Measurements from ENCODE around the gene DIS3L2.
"Not testable (repeated sequence)": the region's sequence is repeated elsewhere in the genome, so short reads cannot be mapped to it uniquely, and the experiment has no call there.

Gene DIS3L2

DNA sequence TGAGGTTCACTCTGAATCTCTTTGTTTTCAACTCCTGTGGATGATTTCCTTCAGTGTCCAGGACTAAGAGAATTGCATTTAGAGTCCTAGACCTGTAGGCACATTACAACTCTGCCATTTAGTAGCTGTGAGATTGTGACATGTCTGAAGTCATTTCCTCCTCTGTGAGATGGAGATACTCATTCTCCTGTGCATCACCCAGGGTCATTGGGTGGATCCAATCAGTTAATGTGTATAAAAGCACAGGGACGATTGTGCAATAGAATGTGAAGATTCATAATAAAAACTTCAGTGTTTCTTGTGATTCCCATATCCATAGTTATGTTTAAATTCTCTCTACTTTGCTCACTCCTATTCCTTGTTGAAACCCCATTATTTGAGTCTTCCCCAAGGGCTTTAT, 113.6 kb downstream of the DIS3L2 start:
- DNase-seq: no peak

DNA sequence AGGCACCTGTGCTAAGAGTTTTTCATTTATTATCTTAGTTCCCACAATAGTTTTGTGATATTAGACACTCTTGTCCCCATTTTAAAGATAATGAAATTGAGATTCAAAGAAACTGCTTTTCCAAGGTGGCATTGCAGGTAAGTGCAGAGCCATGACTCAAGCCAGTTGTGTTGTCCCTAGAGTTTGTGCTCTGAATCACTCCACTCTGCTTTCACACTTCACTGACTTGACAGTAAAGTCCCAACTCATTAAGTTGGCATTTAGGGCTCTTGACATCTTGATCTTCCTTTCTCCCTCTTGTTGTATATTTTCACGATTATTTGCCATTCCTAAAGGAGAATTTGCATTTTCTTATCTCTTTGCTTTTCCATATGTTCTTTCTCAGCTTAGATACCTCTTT, 114.3 kb downstream of the DIS3L2 start:
- DNase-seq: no peak

DNA sequence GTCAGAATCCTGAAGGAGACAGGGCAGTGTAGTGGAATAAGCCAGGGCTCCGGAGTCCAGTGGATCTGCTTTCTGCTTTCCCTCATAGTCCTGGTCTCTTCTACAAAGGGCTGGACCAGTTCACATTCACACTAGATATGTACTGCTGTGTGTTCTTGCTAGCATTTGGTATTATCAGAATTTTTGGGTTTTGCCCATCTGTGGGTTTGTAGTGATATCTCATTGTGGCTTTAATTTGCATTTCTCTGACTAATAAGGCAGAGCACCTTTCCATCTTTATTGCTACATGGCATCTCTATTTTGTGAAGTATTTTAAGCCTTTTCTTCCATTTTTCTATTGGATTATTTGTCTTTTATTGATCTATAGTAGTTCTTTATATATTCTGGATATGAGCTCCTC, 114.8 kb downstream of the DIS3L2 start:
- DNase-seq: no peak

DNA sequence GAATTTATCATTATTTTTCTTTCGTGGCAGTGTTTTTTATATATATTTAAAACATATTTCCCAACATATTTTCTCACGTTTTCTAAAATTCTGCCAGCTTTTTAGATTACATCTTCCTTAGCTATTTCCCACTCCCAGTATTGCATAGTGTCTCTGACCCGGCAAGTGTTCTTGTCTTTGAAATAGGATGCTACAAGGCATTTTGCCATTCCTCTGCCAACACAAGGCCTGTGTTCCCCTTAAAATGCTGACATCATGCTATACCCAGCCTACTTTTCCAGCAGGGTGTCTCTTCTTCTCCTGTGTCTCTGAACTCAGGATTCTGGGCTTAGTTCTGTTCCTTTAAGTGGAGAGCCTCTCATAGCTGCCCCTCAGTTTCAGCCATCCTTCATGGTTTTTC, 115.2 kb downstream of the DIS3L2 start:
- DNase-seq: no peak

DNA sequence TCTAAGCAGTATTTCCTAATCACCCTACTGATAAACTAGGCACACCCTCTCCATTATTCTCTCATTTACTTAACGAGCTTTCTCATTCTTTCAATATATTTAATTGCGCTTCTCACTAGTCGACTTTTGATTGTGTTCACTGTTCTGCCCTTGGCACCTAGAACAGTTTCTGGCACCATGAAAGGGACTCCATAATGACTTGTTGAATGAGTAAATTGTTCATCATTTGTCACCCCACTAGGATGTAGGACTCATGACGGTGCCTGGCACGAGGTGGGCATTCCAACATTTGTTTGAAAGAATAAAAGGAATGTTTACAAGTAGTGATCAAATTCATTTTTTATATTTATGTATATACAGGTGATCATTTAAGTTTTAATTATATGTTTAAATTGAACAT, 123.7 kb downstream of the DIS3L2 start:
- DNase-seq: no peak

DNA sequence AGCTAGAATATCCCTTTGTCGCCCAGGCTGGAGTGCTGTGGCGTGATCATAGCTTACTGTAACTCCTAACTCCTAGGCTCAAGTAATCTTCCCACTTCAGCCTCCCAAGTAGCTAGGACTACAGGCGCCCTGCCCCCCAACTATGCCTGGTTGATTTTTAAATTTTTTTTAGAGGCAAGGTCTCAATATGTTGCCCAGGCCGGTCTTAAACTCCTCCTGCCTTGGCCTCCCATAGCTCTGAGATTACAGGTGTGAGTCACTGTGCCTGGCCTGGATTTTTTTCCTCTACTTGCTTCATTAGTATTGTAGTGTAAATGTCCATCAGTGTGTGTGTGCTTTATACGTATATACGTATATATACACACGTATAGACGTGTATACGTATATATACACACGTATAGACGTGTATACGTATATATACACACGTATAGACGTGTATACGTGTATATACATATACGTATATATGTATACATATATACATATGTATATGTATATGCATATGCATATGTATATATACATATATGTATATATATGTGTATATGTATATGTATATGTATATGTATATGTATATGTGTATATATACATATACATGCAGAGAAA, 124.4 kb downstream of the DIS3L2 start:
- DNase-seq: no peak

DNA sequence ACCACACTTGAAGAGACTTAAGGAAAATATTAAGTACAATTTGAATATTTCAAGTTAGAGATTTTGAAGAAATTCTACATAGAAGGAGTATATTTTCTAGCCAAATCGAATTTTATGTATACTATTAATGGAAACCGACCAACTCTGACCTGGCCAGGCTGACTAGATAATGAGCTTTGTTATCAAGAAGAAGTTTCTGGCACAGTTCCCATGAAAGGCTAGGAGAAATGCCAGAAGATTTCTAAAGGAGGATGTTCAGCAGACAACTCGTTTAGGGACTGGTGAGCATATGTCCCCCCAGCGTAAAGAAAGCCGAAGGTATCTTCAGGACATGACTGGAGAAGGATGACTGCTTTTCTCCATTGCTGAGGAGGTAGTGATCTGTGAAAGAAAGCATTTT, 127.3 kb downstream of the DIS3L2 start:
- DNase-seq: no peak

DNA sequence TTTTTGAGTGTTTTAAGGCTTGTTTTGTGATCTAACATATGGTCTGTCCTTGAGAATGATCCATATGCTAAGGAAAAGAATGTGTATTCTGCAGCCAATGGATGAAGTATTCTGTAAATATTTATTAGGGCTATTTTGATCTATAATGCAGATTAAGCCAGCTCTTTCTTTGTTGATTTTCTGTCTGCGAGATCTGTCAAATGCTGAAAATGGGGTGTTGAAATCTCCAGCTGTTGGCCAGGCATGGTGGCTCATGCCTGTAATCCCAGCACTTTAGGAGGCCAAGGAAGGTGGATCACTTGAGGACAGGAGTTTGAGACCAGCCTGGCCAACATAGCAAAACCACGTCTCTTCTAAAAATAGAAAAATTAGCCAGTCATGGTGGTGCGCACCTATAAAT, 132.7 kb downstream of the DIS3L2 start:
- no peak for DNase-seq

DNA sequence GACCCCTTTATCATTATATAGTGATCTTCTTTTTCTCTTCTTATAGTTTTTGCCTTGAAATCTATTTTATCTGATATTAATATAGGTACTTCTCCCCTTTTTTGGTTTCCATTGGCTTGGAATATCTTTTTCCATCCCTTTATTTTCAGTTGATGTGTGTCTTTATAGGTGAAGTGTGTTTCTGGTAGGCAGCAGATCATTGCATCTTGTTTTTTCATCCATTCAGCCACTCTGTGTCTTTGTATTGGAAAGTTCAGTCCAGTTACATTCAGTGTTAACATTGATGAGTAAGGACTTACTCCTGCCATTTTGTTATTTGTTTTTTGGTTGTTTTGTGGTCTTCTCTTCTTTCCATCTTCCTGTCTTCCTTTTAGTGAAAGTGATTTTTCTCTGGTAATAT, 133.4 kb downstream of the DIS3L2 start:
- no peak for DNase-seq

DNA sequence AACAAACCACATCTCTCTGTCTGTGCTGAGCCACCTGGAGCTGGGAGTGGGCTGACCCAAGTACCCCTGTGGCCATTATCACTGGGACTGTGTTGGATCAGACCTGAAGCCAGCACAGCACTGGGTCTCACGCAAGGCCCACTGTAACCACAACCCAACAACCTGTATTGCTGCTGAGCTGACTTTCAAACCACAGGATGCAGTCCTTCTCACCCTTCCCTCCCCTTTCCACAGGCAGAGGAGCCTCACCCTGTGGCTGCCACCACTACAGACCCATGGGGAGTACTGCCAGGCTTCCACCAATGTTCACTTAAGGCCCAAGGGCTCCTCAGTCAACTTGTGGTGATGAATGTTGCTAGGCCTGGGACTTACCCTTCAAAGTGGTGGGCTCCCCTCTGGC, 135.7 kb downstream of the DIS3L2 start:
- no peak for DNase-seq

DNA sequence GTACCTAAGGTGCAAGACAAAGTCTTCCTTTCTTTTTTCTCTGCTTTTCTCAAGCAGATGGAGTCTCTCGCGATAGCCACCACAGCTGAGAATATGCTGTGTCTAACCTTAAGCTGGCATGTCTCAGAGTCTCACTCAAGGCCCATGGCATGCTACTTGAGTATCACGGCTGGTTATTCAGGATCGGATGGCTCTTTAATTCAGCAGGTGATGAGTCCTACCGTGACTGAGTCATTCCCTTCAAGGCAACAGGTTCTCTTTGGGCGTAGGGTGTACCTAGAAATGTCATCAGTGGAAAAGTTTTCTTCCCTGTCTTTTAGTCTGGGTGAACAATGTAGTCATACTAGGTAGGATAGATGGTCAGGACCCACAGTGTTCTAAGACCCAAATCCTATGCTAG, 136.2 kb downstream of the DIS3L2 start:
- DNase-seq: no peak

DNA sequence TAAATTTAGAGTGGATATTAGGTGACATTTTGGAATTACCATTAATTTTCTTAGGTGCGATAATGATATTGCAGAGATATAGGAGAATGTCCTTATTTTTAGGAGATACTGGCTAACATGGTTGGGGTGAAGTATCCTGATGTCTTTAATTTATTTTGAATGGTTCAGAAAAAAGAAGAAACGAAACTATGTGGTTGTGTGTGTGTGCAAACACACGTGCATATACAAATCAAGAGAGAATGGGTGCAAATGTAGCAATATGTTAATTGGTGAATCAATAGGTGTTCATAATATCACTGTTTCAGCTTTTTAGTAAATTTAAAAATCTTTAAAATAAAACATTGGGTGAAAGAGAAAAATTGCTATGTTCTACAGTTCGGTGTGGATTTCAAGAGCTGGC, 140.9 kb downstream of the DIS3L2 start:
- DNase-seq: no peak

DNA sequence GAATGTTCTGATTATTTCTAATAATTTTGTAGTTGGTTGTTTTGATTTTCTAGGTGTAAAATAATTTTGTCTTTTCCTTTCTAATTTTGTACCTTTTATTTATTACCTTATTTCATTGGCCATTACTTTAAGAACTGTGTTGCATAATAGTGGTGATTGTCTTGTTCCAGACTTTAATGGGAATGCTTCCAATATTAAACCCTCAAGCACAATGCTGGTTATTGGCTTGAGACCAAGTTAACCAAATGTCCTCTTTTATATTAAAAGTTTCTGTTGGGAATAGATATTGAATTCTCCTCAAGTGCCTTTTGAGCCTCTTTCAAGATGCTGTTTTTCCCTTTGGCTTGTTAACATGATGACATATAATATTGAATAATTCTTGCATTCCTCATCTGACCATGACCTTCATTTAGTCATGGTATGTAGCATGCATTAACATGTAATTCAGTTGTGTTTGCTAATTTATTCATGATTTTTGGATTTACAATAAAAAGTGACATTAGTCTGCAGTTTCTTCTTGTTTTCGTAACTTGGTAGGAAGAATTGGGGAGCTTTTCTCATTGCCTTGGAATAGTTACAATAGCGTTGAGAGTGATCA, 141.7 kb downstream of the DIS3L2 start:
- no peak for DNase-seq

DNA sequence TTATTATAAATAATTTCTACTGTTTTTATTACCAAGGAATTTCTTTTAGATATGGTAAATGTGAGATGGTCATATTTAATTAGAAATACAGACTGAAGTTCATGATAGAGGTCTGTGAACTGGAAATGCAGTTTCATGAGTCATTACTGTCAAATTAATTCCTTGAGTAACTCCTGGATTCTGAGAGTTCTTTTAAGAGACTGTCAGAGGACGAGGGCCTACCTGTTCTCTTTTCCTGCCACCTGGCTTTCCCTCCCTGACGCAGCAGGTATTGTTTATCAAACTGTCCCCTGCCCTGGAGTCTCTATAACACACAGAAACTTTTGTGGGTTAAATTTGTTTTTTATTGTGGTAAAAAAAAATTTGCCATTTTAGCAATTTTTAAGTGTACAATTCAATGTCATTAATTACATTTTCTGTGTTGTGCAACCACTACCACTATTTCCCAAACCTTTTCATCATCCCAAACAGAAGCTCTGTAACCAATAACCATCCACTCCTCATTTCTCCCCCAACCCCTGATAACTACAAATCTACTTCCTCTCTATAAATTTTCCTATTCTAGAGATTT, 142.6 kb downstream of the DIS3L2 start:
- no peak for DNase-seq

DNA sequence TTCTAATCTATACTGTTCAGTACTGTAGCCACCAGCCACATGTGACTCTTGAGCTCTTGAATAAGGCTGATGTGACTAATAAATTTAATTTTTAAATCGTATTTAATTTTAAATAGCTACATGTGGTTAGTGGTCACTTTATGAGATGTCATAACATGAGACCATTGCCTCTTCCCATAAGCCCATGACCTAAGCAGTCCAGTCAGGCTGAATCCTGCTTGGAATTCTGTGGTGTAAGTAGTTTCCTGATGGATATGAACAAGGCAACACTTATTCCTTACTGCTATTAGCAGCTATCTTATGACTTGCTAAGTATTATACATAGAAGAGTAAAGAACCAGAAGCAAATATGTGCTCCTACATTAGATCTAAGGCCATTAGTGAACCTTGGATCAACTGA, 150.0 kb downstream of the DIS3L2 start:
- no peak for DNase-seq

DNA sequence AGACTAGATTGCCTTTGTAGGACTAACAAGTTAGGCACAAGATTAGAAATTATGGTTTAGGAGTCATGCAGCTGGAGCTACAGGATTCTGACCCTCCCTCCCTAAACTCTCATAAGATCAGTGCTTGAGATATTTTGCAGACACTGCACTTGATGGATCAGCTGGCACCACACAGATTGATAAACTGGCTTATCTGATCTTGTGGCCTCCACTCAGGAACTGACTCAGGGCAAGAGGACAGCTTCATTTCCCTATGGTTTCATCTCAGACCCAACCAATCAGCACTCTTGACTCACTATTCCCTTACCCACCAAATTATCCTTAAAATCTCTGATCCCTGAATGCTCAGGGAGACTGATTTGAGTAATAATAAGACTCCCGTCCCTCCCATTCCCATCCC, 152.3 kb downstream of the DIS3L2 start:
- no peak for DNase-seq

DNA sequence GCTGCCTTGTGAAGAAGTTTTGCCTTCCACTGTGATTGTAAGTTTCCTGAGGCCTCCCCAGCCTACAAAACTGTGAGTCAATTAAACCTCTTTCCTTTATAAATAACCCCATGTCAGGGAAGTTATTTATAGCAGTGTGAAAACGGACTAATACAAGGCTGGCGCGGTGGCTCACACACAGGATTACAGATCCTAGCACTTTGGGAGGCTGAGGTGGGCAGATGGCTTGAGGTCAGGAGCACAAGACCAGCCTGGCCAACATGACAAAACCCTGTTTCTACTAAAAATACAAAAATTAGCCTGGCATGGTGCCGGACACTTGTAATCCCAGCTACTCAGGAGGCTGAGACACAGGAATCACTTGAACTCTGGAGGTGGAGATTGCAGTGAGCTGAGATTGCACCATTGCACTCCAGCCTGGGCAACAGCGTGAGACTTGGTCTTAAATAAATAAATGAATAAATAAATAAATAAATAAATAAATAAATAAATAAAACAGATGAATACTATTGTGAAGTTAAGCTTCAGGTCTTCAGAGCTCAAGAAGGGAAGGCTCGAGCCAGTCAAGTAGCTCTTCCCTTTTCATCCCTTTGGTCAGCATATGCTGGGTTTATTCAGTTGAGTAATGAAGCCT, 154.3 kb downstream of the DIS3L2 start:
- DNase-seq: not testable (repeated sequence)

DNA sequence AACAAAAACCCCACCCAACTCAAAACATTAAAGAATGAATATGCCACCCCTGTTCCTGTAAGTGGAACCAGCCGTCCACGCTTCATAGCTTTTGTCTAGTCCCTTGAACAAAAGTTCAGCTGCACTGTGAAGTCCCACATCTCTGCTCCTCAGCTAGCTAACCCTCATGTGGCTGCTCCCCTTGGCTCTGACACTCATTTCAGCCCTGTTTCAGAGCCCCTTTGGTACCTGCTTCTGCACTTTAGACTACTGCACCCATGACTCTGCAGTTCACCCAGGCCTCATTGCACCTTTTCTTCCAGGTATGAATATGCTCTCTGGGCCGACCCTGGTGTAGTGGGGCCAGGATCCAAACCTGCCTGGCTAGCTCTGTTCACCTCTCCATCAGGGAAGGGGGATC, 155.3 kb downstream of the DIS3L2 start:
- DNase-seq: no peak

DNA sequence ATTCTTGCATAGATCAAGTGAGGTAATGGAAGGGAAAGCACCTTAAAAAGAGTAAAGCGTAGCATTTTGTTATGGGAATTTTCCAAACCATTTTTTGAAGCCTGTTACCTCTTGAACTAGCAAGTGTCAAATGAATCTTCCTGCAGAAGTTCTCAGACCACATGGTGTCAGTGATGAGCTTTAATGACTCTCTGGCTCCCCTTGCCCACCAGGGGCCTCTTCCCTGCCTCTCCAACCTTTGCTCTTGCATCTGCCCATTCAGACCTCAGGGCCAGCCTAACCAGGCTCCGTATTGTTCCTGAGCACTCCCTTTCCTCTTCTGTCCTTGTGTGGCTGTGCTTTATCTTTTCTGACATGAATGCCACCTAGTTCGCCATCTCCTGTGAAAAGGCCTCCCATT, 155.9 kb downstream of the DIS3L2 start:
- DNase-seq: no peak

DNA sequence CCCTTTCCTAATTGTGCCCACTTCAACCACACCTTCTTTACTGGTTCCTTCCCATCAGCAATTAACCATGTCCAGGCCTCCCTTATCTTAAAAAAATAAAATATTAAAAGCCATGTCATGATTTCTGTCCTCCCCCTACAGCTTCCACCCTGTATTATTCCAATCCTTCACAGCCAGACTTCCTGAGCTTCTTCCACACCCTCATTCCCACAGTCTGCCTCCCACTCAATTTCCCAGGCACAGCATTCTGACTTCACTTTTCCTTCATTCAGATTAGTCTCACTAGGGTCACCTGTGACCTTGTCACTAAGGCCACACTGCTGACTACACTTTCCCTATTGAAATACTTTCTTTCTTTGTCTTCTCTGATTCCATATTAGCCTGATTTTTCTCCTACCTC, 159.4 kb downstream of the DIS3L2 start:
- no peak for DNase-seq

DNA sequence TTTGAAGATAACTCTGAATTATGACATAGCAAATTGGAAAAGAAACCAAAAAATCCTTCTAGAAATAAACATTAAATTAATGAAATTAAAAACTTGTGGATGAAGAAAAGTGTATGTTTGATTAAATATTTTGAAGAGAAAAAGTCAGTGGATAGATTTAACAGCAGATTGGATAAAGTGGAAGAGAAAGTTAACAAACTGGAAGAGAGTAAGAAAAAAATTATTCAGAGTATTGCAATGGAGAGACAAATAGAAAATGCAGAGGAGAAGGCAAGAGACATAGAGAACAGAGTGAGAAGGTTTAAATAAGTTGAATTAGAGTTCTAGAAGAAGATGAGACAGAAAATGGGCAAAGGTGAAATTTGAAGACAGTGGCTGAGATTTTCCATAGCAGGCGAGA, 162.8 kb downstream of the DIS3L2 start:
- DNase-seq: no peak

DNA sequence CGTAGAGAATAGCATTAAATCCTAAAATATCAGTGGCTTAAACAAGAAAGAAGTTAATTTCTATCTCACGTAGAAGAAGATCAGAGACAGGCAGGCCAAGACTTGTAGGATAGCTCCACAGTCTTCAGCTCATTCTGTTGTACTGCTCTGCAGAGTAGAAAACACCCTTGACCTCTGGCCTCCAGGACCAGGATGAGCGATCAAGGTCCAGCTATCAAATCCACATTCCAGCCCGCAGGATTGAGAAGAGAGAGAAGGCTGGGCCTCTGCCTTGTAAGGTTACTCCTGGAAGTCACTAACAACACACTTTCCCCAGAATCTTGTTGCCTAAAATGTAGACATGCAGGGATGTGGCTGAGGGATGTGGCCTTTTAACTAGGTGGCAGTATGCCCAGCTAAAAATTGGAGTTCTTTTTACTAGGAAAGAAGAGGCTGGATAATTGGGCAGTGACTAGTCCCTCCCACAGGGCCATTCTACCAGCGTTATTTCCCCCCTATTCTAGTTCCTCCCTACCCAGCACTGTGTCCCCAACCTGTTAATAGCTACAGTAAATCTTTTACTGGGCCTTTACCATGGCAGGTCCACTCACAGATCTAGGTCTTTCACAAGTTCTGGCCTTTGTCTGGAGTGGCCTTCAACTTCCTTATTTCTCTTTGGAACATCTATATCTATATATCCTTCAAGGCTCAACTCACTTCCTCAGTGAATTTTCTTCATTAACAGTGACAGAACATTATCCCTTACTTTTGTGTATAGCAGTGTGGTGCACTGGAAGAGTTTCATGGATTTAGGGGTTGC, 165.0 kb downstream of the DIS3L2 start:
- no peak for DNase-seq

DNA sequence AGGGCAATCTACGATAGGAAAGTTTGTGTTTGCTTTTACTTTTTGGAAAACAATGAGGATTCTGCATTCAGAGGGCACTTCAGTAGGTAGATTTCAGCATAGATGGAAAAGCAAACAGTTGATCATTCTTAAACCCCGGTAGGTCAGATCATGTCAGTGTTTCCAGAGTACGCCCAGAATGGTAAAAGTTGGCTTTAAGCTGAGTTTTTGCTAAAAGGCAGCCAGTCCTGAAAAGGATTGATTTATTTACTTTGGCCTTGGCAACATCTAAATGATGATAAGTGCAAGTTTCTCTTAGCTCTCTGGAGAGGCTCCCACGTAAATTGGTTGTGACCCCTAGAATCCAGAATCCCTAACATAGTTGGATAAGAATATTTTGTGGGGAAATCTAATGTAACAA, 168.0 kb downstream of the DIS3L2 start:
- DNase-seq: no peak

DNA sequence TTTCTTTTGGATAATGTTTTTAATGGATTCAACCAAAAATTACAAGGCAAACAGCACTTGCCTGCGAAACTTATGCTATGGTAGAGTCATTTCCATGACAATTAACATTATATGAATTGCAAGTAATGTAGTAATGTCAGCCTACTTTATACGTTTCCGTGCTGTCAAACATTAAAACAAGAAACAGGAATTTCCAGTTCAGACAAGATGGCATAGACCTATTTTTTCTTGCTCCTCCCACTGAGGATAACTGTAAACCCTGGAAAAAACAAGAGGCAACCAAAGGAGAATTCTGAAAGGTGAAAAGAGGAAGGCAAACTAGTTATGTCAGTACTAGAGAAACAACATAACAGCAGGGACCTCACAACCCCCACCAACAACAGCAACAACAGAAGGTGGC, 170.7 kb downstream of the DIS3L2 start:
- no peak for DNase-seq
